HEK293T (cell line): Measurements from ENCODE around the gene CHMP4B.

Source experiments
- FOXA1 ChIP-seq: fragments of 450-650 bp; IDR thresholded peaks from 2 replicates; pipeline ENCODE4 v1.6.1; 2016; ENCODE audit warnings: mild to moderate bottlenecking
- FOXK2 ChIP-seq: fragments of 450-650 bp; IDR thresholded peaks from 2 replicates; pipeline ENCODE4 v1.6.1; 2016; ENCODE audit warnings: mild to moderate bottlenecking
- FOXM1 ChIP-seq: fragments of 450-650 bp; IDR thresholded peaks from 2 replicates; pipeline ENCODE4 v1.6.1; 2017; ENCODE audit warnings: mild to moderate bottlenecking, borderline replicate concordance
- HDGF ChIP-seq: fragments of 450-650 bp; IDR thresholded peaks from 2 replicates; pipeline ENCODE4 v1.6.1; 2017; ENCODE audit warnings: antibody characterized with exemption, borderline replicate concordance
- L3MBTL2 ChIP-seq: fragments of 450-650 bp; conservative IDR thresholded peaks from 2 replicates; pipeline ENCODE4 v1.6.1; 2016; ENCODE audit warnings: mild to moderate bottlenecking
- SP1 ChIP-seq: fragments of 450-650 bp; IDR thresholded peaks from 2 replicates; pipeline ENCODE4 v1.6.1; 2017
- SUZ12 ChIP-seq: fragments of 450-650 bp; IDR thresholded peaks from 2 replicates; pipeline ENCODE4 v1.6.1; 2016; ENCODE audit warnings: mild to moderate bottlenecking
- TARDBP ChIP-seq: fragments of 450-650 bp; IDR thresholded peaks from 2 replicates; pipeline ENCODE4 v1.6.1; 2016

- no peak for TF ChIP-seq FOXA1
- no peak for TF ChIP-seq L3MBTL2
- TF ChIP-seq SP1 = no peak
- no peak for TF ChIP-seq HDGF
- TF ChIP-seq SUZ12 = no peak
- no peak for TF ChIP-seq TARDBP
- TF ChIP-seq FOXM1 = no peak
- no peak for TF ChIP-seq FOXK2
These were observed 69.2 kb downstream of the CHMP4B start for GRCh38 chr20:33880396-33880795.
